NCI-H1105 (cell line): ENCODE measurements around the gene EDN2.

Experiments used
- DNase-seq: peaks from one replicate; lab custom pipeline; 2025; lab: John Stamatoyannopoulos, UW

Gene EDN2

DNA sequence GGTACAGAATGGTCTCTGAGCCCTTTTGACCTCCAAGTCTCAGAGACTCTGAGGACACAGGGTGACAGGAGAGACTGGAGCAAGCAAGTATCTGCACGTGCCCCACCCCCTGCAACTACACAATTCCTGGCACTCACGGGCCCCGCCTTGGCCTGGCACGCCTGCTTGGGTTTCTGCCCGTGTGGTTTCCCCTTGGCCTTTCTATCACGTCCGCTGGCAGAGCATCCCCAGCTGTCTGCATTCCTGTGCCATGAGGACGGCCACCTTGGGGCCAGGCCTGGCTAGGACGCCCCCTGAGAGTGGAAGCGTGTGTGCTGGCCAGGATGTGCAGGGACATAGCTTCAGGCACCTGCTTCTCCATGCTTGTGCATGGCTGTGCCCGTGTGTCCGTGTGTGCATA, 14.3 kb upstream of the EDN2 start:
- no peak for DNase-seq

GRCh38 chr1:41498391-41498790, 13.9 kb upstream of the EDN2 start:
- no peak for DNase-seq

GRCh38 chr1:41497461-41498030, 13.1 kb upstream of the EDN2 start:
- no peak for DNase-seq

DNA sequence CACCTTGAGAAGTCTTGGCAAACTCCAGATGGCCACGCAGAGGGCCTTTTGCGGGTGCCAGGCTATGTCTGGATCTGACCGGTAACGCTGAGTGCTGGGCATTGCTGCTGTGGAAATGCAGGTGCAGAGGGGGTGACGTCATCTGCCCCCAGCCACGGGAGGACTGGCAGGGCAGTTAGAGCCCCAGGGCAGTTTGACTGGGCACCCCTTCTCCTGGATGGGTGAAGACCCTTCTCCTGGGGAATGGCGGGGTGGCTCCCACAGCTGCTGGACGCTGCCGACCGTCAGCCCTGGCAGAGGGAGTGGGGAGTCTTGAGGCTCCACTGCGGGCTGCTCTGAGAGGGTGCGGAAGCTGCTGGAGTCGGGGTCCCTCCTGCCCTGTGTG, 12.6 kb upstream of the EDN2 start:
- DNase-seq = no peak

DNA sequence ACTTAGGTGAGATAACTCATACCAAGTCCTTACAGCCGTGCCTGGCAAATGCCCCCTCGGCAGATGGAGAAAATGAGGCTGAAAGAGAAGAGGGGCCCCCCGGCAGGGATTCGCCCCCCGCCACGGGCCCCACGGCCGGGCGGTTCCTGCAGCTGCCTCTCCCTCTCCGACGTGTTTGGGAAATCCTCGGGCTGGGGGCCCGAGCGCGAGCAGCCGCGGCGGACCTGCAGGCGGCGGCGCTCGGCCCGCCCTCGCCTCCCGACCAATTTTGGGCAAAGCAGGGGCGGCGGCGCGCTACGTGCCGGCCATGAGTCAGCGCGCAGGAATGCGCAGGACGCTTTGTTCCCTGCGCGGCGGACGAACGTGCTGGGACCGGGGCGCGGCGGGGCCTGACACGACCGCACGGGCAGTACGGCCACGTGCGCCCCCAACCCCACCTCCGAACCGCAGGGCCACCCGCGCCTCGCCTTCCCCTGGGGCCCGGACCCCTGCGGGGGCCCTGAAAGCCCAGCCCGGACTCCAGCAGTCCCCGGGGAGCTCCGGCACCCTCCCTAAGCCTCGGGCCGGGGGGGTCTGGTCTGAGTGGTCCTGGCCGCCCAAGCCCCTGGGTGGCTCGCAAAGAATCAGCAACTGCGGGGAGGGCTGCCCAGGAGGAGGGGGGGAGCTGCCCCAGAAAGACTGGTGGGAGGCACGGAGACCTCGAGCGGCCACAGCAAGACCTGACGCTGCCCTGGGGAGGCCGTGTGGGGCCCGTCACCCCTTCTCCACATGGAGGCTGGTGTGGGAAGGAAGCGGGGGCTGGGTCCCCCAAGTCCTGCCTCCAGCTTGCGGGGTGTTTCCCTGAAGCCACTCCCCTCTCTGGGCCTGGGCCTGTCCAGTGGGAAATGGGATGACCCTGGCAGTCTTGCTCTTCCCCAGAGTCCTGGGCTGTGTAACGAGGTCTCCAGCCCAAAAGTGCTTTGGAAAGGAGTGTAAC, 11.9 kb upstream of the EDN2 start:
- no peak for DNase-seq

GRCh38 chr1:41495210-41495948, 10.9 kb upstream of the EDN2 start:
- no peak for DNase-seq

- DNase-seq = no peak
Observed at GRCh38 chr1:41494351-41495209, 10.1 kb upstream of the EDN2 start.

GRCh38 chr1:41493626-41494350, 9.3 kb upstream of the EDN2 start:
- no peak for DNase-seq

- no peak for DNase-seq
Observed at GRCh38 chr1:41493117-41493536, 8.6 kb upstream of the EDN2 start.

DNA sequence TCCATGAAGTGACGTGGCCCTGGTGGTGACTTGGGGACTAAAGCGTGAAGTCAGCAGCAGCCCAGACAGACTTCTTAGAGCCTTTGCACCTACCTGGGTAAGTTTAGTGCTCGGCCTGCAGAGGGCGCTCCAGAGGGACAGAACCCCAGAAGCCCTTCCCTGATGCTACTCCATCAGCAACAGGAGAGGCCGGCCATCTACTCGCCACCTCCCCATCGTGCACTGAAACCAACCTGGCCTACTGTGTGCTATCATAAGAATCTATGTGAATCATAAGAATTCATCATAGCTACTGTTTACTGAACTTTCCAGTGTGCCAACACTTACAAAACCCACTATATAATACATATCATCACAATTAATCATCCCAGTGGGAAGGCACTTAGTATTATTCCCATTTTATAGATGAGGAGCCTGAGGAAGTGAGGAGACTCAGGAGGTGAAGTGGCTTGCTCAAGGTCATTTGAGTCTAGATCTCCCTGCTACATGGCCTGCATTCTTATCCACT, 7.9 kb upstream of the EDN2 start:
- no peak for DNase-seq

GRCh38 chr1:41490911-41491310, 6.4 kb upstream of the EDN2 start:
- no peak for DNase-seq

- DNase-seq = no peak
Observed at GRCh38 chr1:41489561-41489960, 5.1 kb upstream of the EDN2 start.

DNA sequence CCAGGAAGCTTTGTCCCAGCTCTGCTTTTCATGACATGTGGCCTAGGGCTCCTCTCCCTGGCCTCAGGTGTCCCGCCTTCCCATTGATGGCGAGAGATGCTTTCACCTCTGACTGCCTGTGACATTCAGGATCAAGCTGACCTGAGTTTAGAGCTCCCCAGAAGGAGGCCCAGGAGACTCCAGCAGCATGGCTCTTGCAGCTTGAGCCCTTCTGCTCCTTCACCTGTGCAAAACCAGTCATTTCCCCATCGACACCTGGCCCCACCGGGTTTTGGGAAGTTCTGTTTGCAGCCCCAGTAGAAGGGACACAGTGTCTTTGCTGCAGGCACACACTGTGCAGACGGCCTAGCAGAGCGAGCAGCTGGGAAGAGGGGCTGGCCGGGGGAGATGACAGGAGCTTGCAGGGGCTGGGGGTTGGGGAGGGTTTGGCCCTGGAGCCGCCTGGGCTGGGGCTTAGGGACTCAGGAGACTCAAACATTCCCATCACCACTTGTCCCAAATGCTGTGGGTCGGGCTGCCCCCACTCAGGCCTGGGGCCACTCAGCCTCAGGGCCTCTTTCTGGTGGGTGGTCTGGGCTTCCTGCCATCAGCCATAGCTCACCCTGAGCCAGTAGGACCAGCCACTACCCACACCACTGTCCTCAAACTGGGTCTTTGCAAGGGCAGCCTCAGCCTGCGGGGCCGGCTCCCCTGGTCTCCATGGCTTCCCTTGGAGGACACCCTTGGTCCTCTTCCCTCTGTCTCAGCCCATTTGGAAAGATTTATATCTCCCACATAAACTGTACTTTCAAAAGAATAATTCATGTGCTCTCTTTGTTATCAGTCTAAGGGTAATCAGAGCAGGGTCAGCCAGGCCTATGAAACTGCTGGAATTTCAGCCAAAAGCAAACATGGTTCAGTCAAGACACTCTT, 3.8 kb upstream of the EDN2 start:
- no peak for DNase-seq

GRCh38 chr1:41487126-41488039, 2.9 kb upstream of the EDN2 start:
- no peak for DNase-seq

DNA sequence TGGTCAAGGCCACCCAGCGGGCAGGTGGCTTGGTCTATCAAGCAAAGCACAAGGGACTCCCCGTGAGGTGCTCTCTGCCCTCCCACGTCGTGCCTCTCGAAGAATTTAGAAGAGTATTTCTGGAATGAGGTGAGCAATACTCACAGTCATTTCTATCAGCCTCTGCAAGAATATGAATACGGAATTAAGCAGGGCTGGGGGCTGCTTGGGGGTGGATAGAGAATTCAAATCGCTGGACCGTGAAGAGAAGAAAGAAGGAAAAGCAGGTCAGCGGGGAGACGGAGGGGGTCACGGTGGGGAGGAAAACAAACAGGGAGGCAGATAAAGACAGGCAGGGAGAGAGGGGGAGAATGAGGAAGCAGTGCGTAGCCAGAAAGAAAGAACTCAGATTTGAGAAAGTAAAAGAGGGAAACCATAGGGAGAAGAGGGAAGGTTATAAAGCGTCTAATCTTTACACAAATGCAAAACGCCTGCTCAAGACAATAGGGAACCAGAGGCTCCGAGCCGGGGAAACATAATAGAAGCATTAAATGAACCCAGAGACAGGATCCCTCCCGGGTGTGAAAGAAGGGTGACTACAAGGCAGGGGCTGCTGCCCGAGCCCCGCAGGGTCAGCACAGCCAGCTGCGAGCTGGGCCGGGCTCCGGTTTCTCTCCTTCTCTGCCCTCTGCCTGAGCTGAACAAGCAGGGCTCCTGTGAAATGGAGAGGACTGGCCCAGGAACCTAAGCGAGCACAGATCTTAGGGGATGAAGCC, 2.1 kb upstream of the EDN2 start:
- no peak for DNase-seq

DNA sequence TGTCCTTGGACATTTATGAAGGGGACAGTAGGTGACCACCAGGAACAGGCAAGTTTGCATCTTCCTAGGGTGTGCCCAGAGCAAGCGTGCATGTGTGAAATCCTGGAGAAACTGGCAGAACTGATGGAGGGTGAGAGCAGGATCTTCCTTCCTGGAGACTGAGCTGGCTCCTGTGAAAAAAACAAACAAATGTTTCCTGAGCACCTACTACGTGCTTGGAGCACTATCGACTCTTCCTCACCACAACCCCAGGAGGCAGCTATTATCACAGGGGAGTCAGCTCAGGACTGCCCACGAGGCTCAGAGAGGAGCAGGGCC, 1.5 kb upstream of the EDN2 start:
- DNase-seq = no peak

DNA sequence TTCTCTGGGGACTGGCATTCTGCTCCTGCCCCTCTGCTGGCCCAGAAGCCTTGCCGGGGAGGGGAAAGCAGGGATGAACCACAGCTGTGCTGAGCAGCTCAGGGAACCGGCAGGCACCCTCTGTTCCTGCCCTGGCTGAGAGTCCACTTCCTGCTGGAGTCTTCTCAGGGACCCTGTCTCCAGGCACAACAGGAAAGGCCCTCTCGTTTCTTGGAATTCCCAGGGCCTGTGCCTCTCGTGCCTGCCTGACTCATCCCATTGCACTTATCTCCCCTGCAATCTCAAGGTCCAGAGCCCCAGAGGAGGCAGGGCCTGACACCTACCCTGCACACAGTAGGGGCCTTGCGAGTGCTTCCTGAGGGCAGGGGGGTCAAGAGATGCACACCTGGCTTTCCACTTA, 1.1 kb upstream of the EDN2 start:
- DNase-seq = no peak

- DNase-seq = no peak
Observed at GRCh38 chr1:41483960-41484401, 502 bp downstream of the EDN2 start.
